Smooth muscle cell (in vitro differentiated cells): ENCODE measurements around the gene ERN1. TPM values are rescaled to one million over a fixed set of nuclear protein-coding genes. Genes with fewer than 3 reads are reported as not detected.

Experiments used
- DNase-seq: peaks from one replicate; lab custom pipeline; 2025; ENCODE audit not compliant: unreplicated experiment; lab: John Stamatoyannopoulos, UW
- H2AFZ ChIP-seq: fragments of 200-600 bp; sonication (generic); 2 replicates; pipeline ENCODE4 v1.6.0; 2016; ENCODE audit warnings: antibody characterized with exemption, low read depth, mild to moderate bottlenecking
- H3F3A ChIP-seq: fragments of 200-600 bp; sonication (generic); 2 replicates; pipeline ENCODE4 v1.6.0; 2017; ENCODE audit warnings: antibody characterized with exemption, low read depth
- H3K27ac ChIP-seq: fragments of 200-600 bp; sonication (generic); 2 replicates; pipeline ENCODE4 v1.5.1; 2016; ENCODE audit warnings: low read depth, mild to moderate bottlenecking
- H3K27me3 ChIP-seq: fragments of 200-600 bp; sonication (generic); 2 replicates; pipeline ENCODE4 v1.6.1; 2016; ENCODE audit warnings: low read depth, mild to moderate bottlenecking
- H3K36me3 ChIP-seq: fragments of 200-600 bp; sonication (generic); 2 replicates; pipeline ENCODE4 v1.5.1; 2016; ENCODE audit warnings: low read depth
- H3K4me1 ChIP-seq: fragments of 200-600 bp; sonication (generic); 2 replicates; pipeline ENCODE4 v1.5.1; 2016; ENCODE audit warnings: low read depth
- H3K4me2 ChIP-seq: fragments of 200-600 bp; sonication (generic); 2 replicates; pipeline ENCODE4 v1.6.0; 2016; ENCODE audit warnings: mild to moderate bottlenecking
- H3K4me3 ChIP-seq: fragments of 200-600 bp; sonication (generic); 2 replicates; pipeline ENCODE4 v1.5.1; 2016; ENCODE audit warnings: mild to moderate bottlenecking
- H3K79me2 ChIP-seq: fragments of 200-600 bp; sonication (generic); 2 replicates; pipeline ENCODE4 v1.6.0; 2016; ENCODE audit warnings: low read depth, mild to moderate bottlenecking
- H3K9ac ChIP-seq: fragments of 200-600 bp; sonication (generic); 2 replicates; pipeline ENCODE4 v1.6.0; 2016; ENCODE audit warnings: low read depth
- H3K9me3 ChIP-seq: fragments of 200-600 bp; sonication (generic); replicated peaks from 2 replicates; pipeline ENCODE4 v1.5.1; 2016; ENCODE audit warnings: low read depth
- H4K20me1 ChIP-seq: fragments of 200-600 bp; sonication (generic); 2 replicates; pipeline ENCODE4 v1.6.0; 2016; ENCODE audit warnings: low read depth
- CTCF ChIP-seq: fragments of 200-600 bp; sonication (generic); IDR thresholded peaks from 2 replicates; pipeline ENCODE4 v1.5.1; 2017; ENCODE audit warnings: borderline replicate concordance, mild to moderate bottlenecking, antibody characterized with exemption; ENCODE audit not compliant: insufficient read depth, poor library complexity, severe bottlenecking
- whole genome bisulfite sequencing: methylation state at CpG from one replicate; pipeline ENCODE4 v1.1.7; 2016; ENCODE audit warnings: low lambda C conversion rate; 5-methylcytosine and 5-hydroxymethylcytosine counted together
- polyA plus RNA-seq: library from polyadenylated mRNA; unstranded; fragments of >200 nt; fragmentation: Nextera tagmentation; extraction: Ambion mirVana; gene quantifications from 2 replicates; pipeline ENCODE4 v1.2.1, GENCODE V29; 2016
- total RNA-seq: library from RNA; depleted of rRNA; stranded (reverse); fragments of >200 nt; gene quantifications from 2 replicates; pipeline ENCODE4 v1.2.3, GENCODE V29; 2014

ERN1 gene
- total and polyA plus RNA-seq, 2 experiments from 2014 or later: 8.6 to 9.0 TPM

GRCh38 chr17:64094412-64094811 lies 35.5 kb downstream of the ERN1 start:
- no peaks in the 10 kb centered on the region for H3K36me3 ChIP-seq
- H3F3A ChIP-seq: peaks cover 8% of the 10 kb centered on the region
- H3K9me3 ChIP-seq: no peaks in the 10 kb centered on the region
- WGBS: 91% methylated on average over 7 of the region's 7 CpGs
- DNase-seq: no peak
- no peak overlapping the region for H3K4me2 ChIP-seq
- H3K9ac ChIP-seq: no peak overlapping the region
- no peak overlapping the region for H2AFZ ChIP-seq
- H3K27me3 ChIP-seq: no peaks in the 10 kb centered on the region
- H3K4me1 ChIP-seq: peaks cover 4% of the 10 kb centered on the region
- TF ChIP-seq CTCF: no peak
- H4K20me1 ChIP-seq: peaks cover 14% of the 10 kb centered on the region
- H3K4me3 ChIP-seq: no peak overlapping the region
- H3K27ac ChIP-seq: no peak overlapping the region
- peaks cover 17% of the 10 kb centered on the region for H3K79me2 ChIP-seq

- Histone ChIP-seq H3K79me2 (peaks cover 9% of the 10 kb centered on the region), H3K9ac (no peak overlapping the region), H3K27me3 (no peaks in the 10 kb centered on the region), H4K20me1 (peaks cover 4% of the 10 kb centered on the region), H2AFZ (no peak overlapping the region), H3K4me1 (no peaks in the 10 kb centered on the region), H3K4me3 (no peak overlapping the region), H3K36me3 (no peaks in the 10 kb centered on the region), H3K4me2 (no peak overlapping the region), H3K9me3 (no peaks in the 10 kb centered on the region), H3F3A (peaks cover 5% of the 10 kb centered on the region), H3K27ac (no peak overlapping the region)
- TF ChIP-seq CTCF: no peak
- no peak for DNase-seq
- WGBS: 86% methylated on average over 4 of the region's 4 CpGs
Measured at GRCh38 chr17:64092952-64093451, 36.9 kb downstream of the ERN1 start.

GRCh38 chr17:64092113-64092512 lies 37.8 kb downstream of the ERN1 start:
- Histone ChIP-seq H3K79me2 (peaks cover 9% of the 10 kb centered on the region), H3K27me3 (no peaks in the 10 kb centered on the region), H4K20me1 (peaks cover 4% of the 10 kb centered on the region), H2AFZ (no peak overlapping the region), H3K27ac (no peak overlapping the region), H3K36me3 (no peaks in the 10 kb centered on the region), H3K9me3 (no peaks in the 10 kb centered on the region), H3F3A (peaks cover 4% of the 10 kb centered on the region), H3K4me2 (no peak overlapping the region), H3K4me3 (no peak overlapping the region), H3K9ac (no peak overlapping the region), H3K4me1 (no peaks in the 10 kb centered on the region)
- no peak for DNase-seq
- WGBS: 95% methylated on average over 2 of the region's 2 CpGs
- no peak for TF ChIP-seq CTCF

GRCh38 chr17:64091571-64091970 lies 38.4 kb downstream of the ERN1 start:
- peaks cover 4% of the 10 kb centered on the region for H4K20me1 ChIP-seq
- 99% methylated on average over 6 of the region's 6 CpGs for WGBS
- H2AFZ ChIP-seq: no peak overlapping the region
- peaks cover 4% of the 10 kb centered on the region for H3F3A ChIP-seq
- no peak overlapping the region for H3K9ac ChIP-seq
- H3K4me3 ChIP-seq: no peak overlapping the region
- TF ChIP-seq CTCF: no peak
- H3K4me2 ChIP-seq: no peak overlapping the region
- no peaks in the 10 kb centered on the region for H3K36me3 ChIP-seq
- H3K27ac ChIP-seq: no peak overlapping the region
- no peaks in the 10 kb centered on the region for H3K9me3 ChIP-seq
- no peaks in the 10 kb centered on the region for H3K4me1 ChIP-seq
- no peaks in the 10 kb centered on the region for H3K27me3 ChIP-seq
- peaks cover 9% of the 10 kb centered on the region for H3K79me2 ChIP-seq
- DNase-seq: no peak
